Sigmoid colon (tissue), 7 donors: ENCODE data around the gene ABHD8. TPM values are rescaled to one million over a fixed set of nuclear protein-coding genes. Genes with fewer than 3 reads are reported as not detected.

Experiments used
- DNase-seq: peaks from one replicate; pipeline ENCODE4 v3.0.0-alpha.2; 2019
- H3K27ac ChIP-seq, 4 donors: fragments of 200-600 bp; sonication (generic); one replicate each; pipeline ENCODE4 v1.5.1; 2016 to 2019; ENCODE audit warnings: mild to moderate bottlenecking in 1 of 4
- H3K27me3 ChIP-seq, 3 donors: fragments of 200-600 bp; sonication (generic); one replicate each; pipeline ENCODE4 v1.5.1; 2019; ENCODE audit warnings: mild to moderate bottlenecking in 1 of 3
- H3K36me3 ChIP-seq, 4 donors: fragments of 200-600 bp; sonication (generic); one replicate each; pipeline ENCODE4 v1.5.1; 2016 to 2019
- H3K4me1 ChIP-seq, 4 donors: fragments of 200-600 bp; sonication (generic); one replicate each; pipeline ENCODE4 v1.5.1; 2017 to 2019
- H3K4me3 ChIP-seq, 4 donors: fragments of 200-600 bp; sonication (generic); one replicate each; pipeline ENCODE4 v1.5.1; 2017 to 2019; ENCODE audit warnings: mild to moderate bottlenecking in 2 of 4, moderate library complexity in 1 of 4
- H3K9me3 ChIP-seq, 4 donors: fragments of 200-600 bp in 3 of 4; sonication (generic) in 3 of 4; one replicate each; pipeline versions ENCODE4 v1.5.1 to v1.6.1; 2013 to 2019
- EP300 ChIP-seq, 4 donors: sonication (generic); formaldehyde crosslinking; IDR thresholded peaks; one replicate each; pipeline ENCODE4 v1.6.1; 2017; ENCODE audit warnings: antibody characterized with exemption in 4 of 4
- POLR2A ChIP-seq, 2 donors: fragments of 450-650 bp; IDR thresholded peaks; one replicate each; pipeline ENCODE4 v1.6.1; 2016; ENCODE audit warnings: antibody characterized with exemption in 2 of 2, mild to moderate bottlenecking in 2 of 2, moderate library complexity in 2 of 2
- POLR2AphosphoS5 ChIP-seq, 4 donors: sonication (generic); formaldehyde crosslinking; IDR thresholded peaks; one replicate each; pipeline ENCODE4 v1.6.1; 2017; ENCODE audit warnings: antibody characterized with exemption in 4 of 4
- WGBS, 2 donors: extraction: QIAGEN DNeasy Blood & Tissue Kit; methylation state at CpG; one replicate each; pipeline ENCODE4 v1.1.7; 2013; 5-methylcytosine and 5-hydroxymethylcytosine counted together
- intact Hi-C: fragments of 100-400 bp; cut with DNase I; formaldehyde crosslinking; loops from one replicate; pipeline ENCODE4 v1.15.1; 2023
- polyA plus RNA-seq, 3 donors: library from polyadenylated mRNA; stranded (reverse); fragments of 200-250 nt; gene quantifications; one replicate each; pipeline ENCODE4 v1.2.3, GENCODE V29; 2013
- total RNA-seq, 4 donors: library from RNA; depleted of rRNA; stranded (reverse); fragments of >200 nt; gene quantifications; one replicate each; pipeline ENCODE4 v1.1.0, GENCODE V29; 2016
- TF ChIP-seq, protein P1 (sequence below), 4 experiments: fragments of 450-650 bp in 3 of 4; fragments of 200-600 bp in 1 of 4; IDR thresholded peaks; one replicate each; pipeline ENCODE4 v1.5.1; 2016 to 2019; ENCODE audit warnings: antibody characterized with exemption in 4 of 4, mild to moderate bottlenecking in 3 of 4, moderate library complexity in 2 of 4
- donor health status: healthy with polysubstance abuse.
- donor health status: Bipolar disorder and iron deficiency.
- donor health status: healthy.

The ABHD8 gene
- total and polyA plus RNA-seq, 7 donors: 4.2 to 21.9 (median 15.5) TPM

DNA sequence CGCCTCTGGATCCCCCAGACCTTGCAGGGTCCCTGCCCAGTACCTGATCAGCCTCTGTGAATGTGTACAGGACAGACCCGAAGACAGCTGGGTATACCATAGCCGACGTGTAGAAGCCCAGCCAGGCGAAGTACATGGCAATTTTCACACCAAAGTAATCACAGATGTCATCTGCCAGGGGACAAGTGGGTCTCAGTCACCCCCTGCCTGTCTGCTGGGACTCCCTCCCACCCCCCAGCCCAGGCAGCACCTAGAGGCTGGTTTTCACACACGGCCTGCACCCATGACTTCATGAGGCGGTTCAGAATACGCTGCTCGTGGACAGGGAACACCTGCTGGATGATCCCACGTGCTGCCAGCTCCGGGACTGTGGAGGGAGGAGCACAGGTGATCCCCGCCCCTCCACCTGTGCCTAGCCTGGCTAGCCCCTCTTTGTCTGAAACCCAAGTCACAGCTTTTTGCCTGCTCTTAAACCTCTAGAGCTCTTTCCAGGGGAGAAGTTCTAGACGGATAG is 27.9 kb upstream of the ABHD8 start:
- H3K9me3 ChIP-seq: no peaks in the 10 kb centered on the region
- H3K27ac ChIP-seq: no peak overlapping the region
- no peak for TF ChIP-seq EP300 (IDR thresholded peaks at IDR 0.05)
- no peak for TF ChIP-seq POLR2AphosphoS5 (IDR thresholded peaks at IDR 0.05)
- no peak for TF ChIP-seq POLR2A (IDR thresholded peaks at IDR 0.05)
- TF ChIP-seq, protein P1, sequence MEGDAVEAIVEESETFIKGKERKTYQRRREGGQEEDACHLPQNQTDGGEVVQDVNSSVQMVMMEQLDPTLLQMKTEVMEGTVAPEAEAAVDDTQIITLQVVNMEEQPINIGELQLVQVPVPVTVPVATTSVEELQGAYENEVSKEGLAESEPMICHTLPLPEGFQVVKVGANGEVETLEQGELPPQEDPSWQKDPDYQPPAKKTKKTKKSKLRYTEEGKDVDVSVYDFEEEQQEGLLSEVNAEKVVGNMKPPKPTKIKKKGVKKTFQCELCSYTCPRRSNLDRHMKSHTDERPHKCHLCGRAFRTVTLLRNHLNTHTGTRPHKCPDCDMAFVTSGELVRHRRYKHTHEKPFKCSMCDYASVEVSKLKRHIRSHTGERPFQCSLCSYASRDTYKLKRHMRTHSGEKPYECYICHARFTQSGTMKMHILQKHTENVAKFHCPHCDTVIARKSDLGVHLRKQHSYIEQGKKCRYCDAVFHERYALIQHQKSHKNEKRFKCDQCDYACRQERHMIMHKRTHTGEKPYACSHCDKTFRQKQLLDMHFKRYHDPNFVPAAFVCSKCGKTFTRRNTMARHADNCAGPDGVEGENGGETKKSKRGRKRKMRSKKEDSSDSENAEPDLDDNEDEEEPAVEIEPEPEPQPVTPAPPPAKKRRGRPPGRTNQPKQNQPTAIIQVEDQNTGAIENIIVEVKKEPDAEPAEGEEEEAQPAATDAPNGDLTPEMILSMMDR (IDR thresholded peaks at IDR 0.05): no peak
- DNase-seq: no peak
- peaks cover 5 to 47% (median 27%) of the 10 kb centered on the region in 3 donors for H3K27me3 ChIP-seq
- H3K4me1 ChIP-seq: peaks cover 0 to 48% (median 40%) of the 10 kb centered on the region in 4 donors
- H3K4me3 ChIP-seq: no peak overlapping the region
- peaks cover 0 to 8% (median 0%) of the 10 kb centered on the region in 4 donors for H3K36me3 ChIP-seq
- WGBS, 2 donors: 52 to 82% methylated on average over 13 of the region's 13 CpGs
- intact Hi-C loops: no loop called here

DNA sequence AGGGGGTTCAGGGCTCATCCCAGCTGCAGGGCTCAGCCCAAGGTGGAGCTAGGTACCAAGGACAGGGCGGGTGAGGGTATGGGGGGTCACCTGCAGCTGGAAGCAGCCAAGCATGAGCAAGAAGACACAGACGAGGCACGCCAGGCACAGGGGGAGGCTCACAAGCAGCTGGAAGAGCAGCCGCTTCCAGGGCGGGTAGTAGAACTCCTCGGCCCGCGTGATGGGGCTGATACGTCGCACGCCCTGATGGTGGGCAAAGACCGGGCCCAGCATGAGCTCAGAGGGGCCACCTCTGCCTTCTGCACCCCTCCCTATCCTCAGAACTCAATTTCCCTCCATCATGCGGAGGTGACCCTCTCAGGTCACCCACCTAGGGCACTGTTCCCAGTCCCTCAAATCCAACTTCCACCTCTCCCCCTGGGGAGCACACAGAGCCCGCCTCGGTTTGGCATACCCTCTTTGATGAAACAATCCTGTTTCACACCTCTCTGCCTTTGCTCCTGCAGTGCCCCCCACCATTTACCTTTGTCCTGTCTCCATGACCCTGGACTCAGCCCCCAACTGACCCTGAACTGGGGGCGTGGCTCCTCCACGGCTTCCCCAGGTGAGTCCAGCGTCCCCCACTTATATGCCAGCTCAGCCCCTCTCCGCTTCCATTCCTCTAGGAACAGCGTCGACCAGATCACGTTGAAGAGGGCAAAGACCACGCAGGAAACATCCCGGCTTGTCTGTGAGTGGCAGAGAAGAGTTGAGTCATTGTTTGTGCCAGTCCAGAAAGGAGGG is 27.2 kb upstream of the ABHD8 start:
- H3K4me3 ChIP-seq: no peak overlapping the region
- TF ChIP-seq, protein P1 (IDR thresholded peaks at IDR 0.05): no peak
- TF ChIP-seq POLR2AphosphoS5 (IDR thresholded peaks at IDR 0.05) (no peak), POLR2A (IDR thresholded peaks at IDR 0.05) (no peak), EP300 (IDR thresholded peaks at IDR 0.05) (no peak)
- H3K4me1 ChIP-seq: peaks cover 0 to 42% (median 34%) of the 10 kb centered on the region in 4 donors
- H3K36me3 ChIP-seq: peaks cover 0 to 8% (median 0%) of the 10 kb centered on the region in 4 donors
- 89 to 90% methylated on average over 24 of the region's 24 CpGs for WGBS, 2 donors
- no peaks in the 10 kb centered on the region for H3K9me3 ChIP-seq
- intact Hi-C loops: no loop called here
- H3K27ac ChIP-seq: no peak overlapping the region
- H3K27me3 ChIP-seq: peaks cover 5 to 47% (median 27%) of the 10 kb centered on the region in 3 donors
- no peak for DNase-seq

DNA sequence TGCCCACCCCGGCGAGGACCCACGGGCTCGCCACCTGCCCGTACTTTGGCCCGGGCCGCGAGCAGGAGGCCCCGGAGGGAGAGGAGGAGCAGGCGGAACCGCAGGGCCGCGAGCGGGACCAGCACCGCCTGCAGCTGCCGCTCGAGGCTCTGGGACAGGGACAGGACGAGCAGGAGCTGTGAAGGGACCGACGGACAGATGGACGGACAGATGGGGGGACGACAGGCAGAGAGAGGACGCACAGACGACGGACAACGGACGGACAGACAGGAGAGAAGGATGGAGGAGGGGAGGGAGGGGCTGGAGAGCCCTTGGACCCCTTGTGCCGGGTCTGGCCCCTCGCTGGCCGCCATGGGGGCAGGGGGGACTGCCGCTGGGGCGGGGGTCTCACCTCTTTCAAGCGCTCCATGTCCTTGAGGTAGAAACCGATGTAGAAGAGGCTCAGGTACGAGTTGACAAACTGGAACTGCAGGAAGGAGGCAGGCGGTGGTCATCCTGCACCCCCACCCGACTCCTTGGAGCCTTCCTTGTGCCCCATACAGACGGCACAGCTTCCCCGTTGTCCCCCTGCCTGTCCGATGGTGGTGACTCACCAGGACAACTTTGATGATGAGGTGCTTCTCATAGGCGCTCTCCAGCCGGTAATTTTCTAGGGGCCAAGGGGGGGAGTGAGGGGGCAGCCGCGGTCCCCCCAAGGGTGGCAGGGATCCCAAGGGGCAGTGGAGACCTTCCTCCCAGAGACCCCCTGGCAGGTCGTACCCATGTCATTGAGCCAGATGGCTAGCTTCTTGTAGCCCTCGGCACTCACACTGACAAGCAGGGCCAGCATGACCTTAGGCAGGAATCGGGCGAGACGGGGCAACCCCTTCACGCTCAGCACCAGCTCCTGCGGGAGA is 26.4 kb upstream of the ABHD8 start:
- Histone ChIP-seq H3K4me1 (peaks cover 0 to 35% (median 27%) of the 10 kb centered on the region in 4 donors), H3K9me3 (no peaks in the 10 kb centered on the region), H3K27ac (no peak overlapping the region), H3K4me3 (no peak overlapping the region), H3K36me3 (peaks cover 0 to 8% (median 0%) of the 10 kb centered on the region in 4 donors), H3K27me3 (peaks cover 5 to 47% (median 27%) of the 10 kb centered on the region in 3 donors)
- intact Hi-C loops: no loop called here
- WGBS, 2 donors: 45 to 63% methylated on average over 51 of the region's 51 CpGs
- TF ChIP-seq POLR2A (IDR thresholded peaks at IDR 0.05): no peak
- no peak for TF ChIP-seq EP300 (IDR thresholded peaks at IDR 0.05)
- TF ChIP-seq, protein P1 (IDR thresholded peaks at IDR 0.05): no peak
- TF ChIP-seq POLR2AphosphoS5 (IDR thresholded peaks at IDR 0.05): no peak
- no peak for DNase-seq

DNA sequence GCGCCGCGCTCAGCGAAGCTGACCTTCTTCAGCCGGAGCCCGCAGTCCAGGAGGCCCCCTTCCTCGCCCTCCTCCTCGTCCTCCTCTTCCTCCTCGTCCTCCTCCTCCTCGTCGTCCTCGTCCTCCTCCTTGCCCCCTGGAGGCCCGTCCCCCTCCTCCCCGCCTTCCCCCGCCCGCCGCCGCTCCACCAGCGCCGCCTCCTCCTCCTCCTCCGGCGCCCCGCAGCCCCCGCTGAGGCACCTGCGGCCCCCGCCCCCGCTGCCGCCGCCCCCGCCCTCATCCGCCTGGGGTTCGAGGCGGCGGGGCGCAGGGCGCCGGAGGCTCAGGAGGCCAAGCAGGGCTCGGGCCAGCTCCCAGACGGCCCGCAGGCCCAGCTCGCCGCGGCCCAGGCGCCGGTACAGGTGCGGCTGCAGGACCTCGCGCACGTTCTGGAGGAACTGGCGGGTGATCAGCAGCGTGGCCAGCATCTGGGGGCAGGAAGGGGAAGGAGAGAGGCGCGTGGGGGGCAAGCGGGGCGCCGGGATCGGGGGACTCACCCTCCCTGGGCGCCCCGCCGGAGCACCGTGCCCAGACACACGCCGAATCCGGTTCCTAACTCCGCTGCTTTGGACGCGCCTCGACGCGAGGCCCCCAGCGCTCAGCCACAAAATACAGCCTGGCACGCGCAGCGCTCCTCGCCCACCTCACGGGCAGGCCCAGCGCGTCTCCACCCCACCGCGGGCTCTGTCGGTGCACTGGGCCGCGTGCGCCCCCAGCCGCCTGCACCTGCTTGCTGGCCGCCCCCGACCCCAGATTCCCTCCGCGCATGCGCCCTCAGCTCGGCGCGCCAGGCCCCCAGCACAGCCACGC is 25.5 kb upstream of the ABHD8 start:
- Histone ChIP-seq H3K4me3 (peak overlapping the region; percentile 11 to 39 (median 38)), H3K36me3 (peaks cover 0 to 8% (median 0%) of the 10 kb centered on the region in 4 donors), H3K4me1 (peaks cover 0 to 28% (median 21%) of the 10 kb centered on the region in 4 donors)

More for the DNA sequence above, 25.5 kb upstream of the ABHD8 start:
- TF ChIP-seq EP300 (IDR thresholded peaks at IDR 0.05) (no peak), POLR2A (IDR thresholded peaks at IDR 0.05) (no peak)
- TF ChIP-seq, protein P1 (IDR thresholded peaks at IDR 0.05): no peak
- peaks cover 5 to 47% (median 27%) of the 10 kb centered on the region in 3 donors for H3K27me3 ChIP-seq
- H3K9me3 ChIP-seq: no peaks in the 10 kb centered on the region
- WGBS, 2 donors: 5 to 6% methylated on average over 94 of the region's 94 CpGs
- no peak for DNase-seq
- intact Hi-C loops: no loop called here
- peak overlapping the region in 1 of 4 donors; percentile 2 for H3K27ac ChIP-seq
